Heart left ventricle (tissue), 16 donors: Measurements from ENCODE around the gene ZSCAN20. TPM values are rescaled to one million over a fixed set of nuclear protein-coding genes. Genes with fewer than 3 reads are reported as not detected.
A peak's percentile ranks its signal among the peaks of the same experiment; 100 is the strongest.

Experiments used
- ATAC-seq, 4 donors: fragments of 200-7000 bp; cut with Tn5 transposase; one replicate each; pipeline ENCODE4 v1.9.1; 2020 to 2022; ENCODE audit warnings: moderate library complexity in 4 of 4, mild to moderate bottlenecking in 3 of 4, moderate number of reproducible peaks in 1 of 4
- DNase-seq, 5 donors: peaks; one replicate each; pipeline ENCODE4 v3.0.0-alpha.2; 2020
- H3K27ac ChIP-seq, 12 donors: fragments of 200-600 bp; sonication (generic) in 4 of 12; one replicate each; pipeline versions ENCODE4 v1.5.0 to v1.8.0; 2016 to 2022; ENCODE audit warnings: mild to moderate bottlenecking in 2 of 12
- H3K27me3 ChIP-seq, 9 donors: fragments of 200-600 bp; sonication (generic) in 2 of 9; one replicate each; pipeline versions ENCODE4 v1.5.1 to v1.8.0; 2016 to 2022; ENCODE audit warnings: mild to moderate bottlenecking in 3 of 9
- H3K36me3 ChIP-seq, 9 donors: fragments of 200-600 bp; sonication (generic) in 2 of 9; one replicate each; pipeline versions ENCODE4 v1.5.0 to v1.8.0; 2018 to 2022; ENCODE audit warnings: mild to moderate bottlenecking in 2 of 9
- H3K4me1 ChIP-seq, 12 donors: fragments of 200-600 bp; sonication (generic) in 4 of 12; one replicate each; pipeline versions ENCODE4 v1.5.0 to v1.8.0; 2016 to 2022; ENCODE audit warnings: mild to moderate bottlenecking in 3 of 12
- H3K4me3 ChIP-seq, 12 donors: fragments of 200-600 bp; sonication (generic) in 4 of 12; one replicate each; pipeline versions ENCODE4 v1.5.0 to v1.8.0; 2017 to 2022; ENCODE audit warnings: mild to moderate bottlenecking in 9 of 12, moderate library complexity in 4 of 12
- H3K9me3 ChIP-seq, 12 donors: fragments of 200-600 bp; sonication (generic) in 4 of 12; one replicate each; pipeline versions ENCODE4 v1.5.0 to v1.8.0; 2016 to 2022; ENCODE audit warnings: mild to moderate bottlenecking in 1 of 12
- POLR2A ChIP-seq, 2 donors: fragments of 450-650 bp; IDR thresholded peaks; one replicate each; pipeline ENCODE4 v1.6.1; 2017; ENCODE audit warnings: antibody characterized with exemption in 2 of 2, mild to moderate bottlenecking in 2 of 2, moderate library complexity in 2 of 2
- WGBS, 4 donors: extraction: QIAGEN DNeasy Blood & Tissue Kit in 2 of 4; methylation state at CpG; one replicate each; pipeline versions ENCODE4 v1.1.5 to v1.1.7; 2013 to 2018; 5-methylcytosine and 5-hydroxymethylcytosine counted together
- intact Hi-C, 10 donors: fragments of 100-400 bp; cut with DNase I; formaldehyde crosslinking; loops; one replicate each; pipeline versions ENCODE4 v1.11.1 to v1.14.2; 2022
- polyA plus RNA-seq, 2 donors: library from polyadenylated mRNA; stranded (reverse); fragments of 200-250 nt; gene quantifications; one replicate each; pipeline ENCODE4 v1.2.3, GENCODE V29; 2013
- total RNA-seq, 9 donors: library from RNA; depleted of rRNA in 2 of 9; stranded (reverse); fragments of >200 nt in 2 of 9; fragmentation: NEBNext Ultra II Directional in 3 of 9; extraction: Animal tissue kit (Norgen Biotek cat#: 25700) in 3 of 9; gene quantifications; one replicate each; pipeline versions ENCODE4 v1.1.0 to v1.2.4, GENCODE V29; 2016 to 2023
- TF ChIP-seq, protein P1 (sequence below), 12 donors: fragments of 200-600 bp; sonication (generic) in 4 of 12; IDR thresholded peaks; one replicate each; pipeline versions ENCODE4 v1.5.0 to v1.8.0; 2018 to 2022; ENCODE audit warnings: antibody characterized with exemption in 12 of 12, mild to moderate bottlenecking in 5 of 12
- donor health status: ischemic (EF 13 %, LVEDD 7.1; RV severe dilation, severe dysfunction).
- donor health status: healthy with polysubstance abuse.
- donor health status: DM: no; HTN: yes; CAD: no.
- donor health status: DM: no; HTN: no; CAD: no.
- donor health status: ischemic (EF 25% LVEDD 6.9; RV normal size, moderate dysfunction).
- donor health status: ischemic (EF 25% LVEDD 5.7; RV mildly dilated, moderate dysfunction).
- donor health status: healthy.
- donor health status: DM: yes; HTN: yes; CAD: no.
- donor health status: ischemic (EF 35%, LVEDD 5.7; RV mildly dilated, moderate dysfunction).
- donor health status: nonischemic (EF 11% LVEDD 7.7; RV severe dilation, severe dysfunction).
- donor health status: DM: yes; HTN: yes; CAD: no.
- donor health status: PGD.
- donor health status: ischemic (EF 29% LVEDD 5.4; RV normal size, mild dysfunction).
- donor health status: nonischemic (EF 23%, LVEDD 6.1; RV moderate dilation, normal function).

Gene ZSCAN20
- total and polyA plus RNA-seq, 11 donors: 1.4 to 8.8 (median 6.0) TPM

- intact Hi-C loops: no loop called here
- Histone ChIP-seq H3K4me3 (no peak overlapping the region), H3K27ac (no peak overlapping the region), H3K4me1 (peaks cover 3 to 40% (median 19%) of the 10 kb centered on the region in 12 donors), H3K9me3 (no peaks in the 10 kb centered on the region), H3K36me3 (no peaks in the 10 kb centered on the region), H3K27me3 (no peaks in the 10 kb centered on the region)
- DNase-seq (no peak), ATAC-seq (no peak)
- WGBS, 4 donors: 23 to 43% (median 37%) methylated on average over 1 of the region's 1 CpG
- TF ChIP-seq, protein P1, sequence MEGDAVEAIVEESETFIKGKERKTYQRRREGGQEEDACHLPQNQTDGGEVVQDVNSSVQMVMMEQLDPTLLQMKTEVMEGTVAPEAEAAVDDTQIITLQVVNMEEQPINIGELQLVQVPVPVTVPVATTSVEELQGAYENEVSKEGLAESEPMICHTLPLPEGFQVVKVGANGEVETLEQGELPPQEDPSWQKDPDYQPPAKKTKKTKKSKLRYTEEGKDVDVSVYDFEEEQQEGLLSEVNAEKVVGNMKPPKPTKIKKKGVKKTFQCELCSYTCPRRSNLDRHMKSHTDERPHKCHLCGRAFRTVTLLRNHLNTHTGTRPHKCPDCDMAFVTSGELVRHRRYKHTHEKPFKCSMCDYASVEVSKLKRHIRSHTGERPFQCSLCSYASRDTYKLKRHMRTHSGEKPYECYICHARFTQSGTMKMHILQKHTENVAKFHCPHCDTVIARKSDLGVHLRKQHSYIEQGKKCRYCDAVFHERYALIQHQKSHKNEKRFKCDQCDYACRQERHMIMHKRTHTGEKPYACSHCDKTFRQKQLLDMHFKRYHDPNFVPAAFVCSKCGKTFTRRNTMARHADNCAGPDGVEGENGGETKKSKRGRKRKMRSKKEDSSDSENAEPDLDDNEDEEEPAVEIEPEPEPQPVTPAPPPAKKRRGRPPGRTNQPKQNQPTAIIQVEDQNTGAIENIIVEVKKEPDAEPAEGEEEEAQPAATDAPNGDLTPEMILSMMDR (IDR thresholded peaks at IDR 0.05): no peak
- no peak for TF ChIP-seq POLR2A (IDR thresholded peaks at IDR 0.05)
Measured at GRCh38 chr1:33439662-33440061, 32.8 kb upstream of the ZSCAN20 start.

GRCh38 chr1:33441088-33441745 is 31.2 kb upstream of the ZSCAN20 start:
- TF ChIP-seq, protein P1 (IDR thresholded peaks at IDR 0.05): no peak
- no peak for TF ChIP-seq POLR2A (IDR thresholded peaks at IDR 0.05)
- DNase-seq (no peak), ATAC-seq (no peak)
- Histone ChIP-seq H3K27me3 (no peaks in the 10 kb centered on the region), H3K36me3 (no peaks in the 10 kb centered on the region), H3K27ac (no peak overlapping the region), H3K9me3 (no peaks in the 10 kb centered on the region), H3K4me3 (no peak overlapping the region), H3K4me1 (peaks cover 3 to 30% (median 14%) of the 10 kb centered on the region in 12 donors)
- intact Hi-C loops: no loop called here
- 76 to 86% (median 84%) methylated on average over 6 of the region's 6 CpGs for WGBS, 4 donors

GRCh38 chr1:33442141-33442540 is 30.3 kb upstream of the ZSCAN20 start:
- Histone ChIP-seq H3K4me3 (no peak overlapping the region), H3K9me3 (no peaks in the 10 kb centered on the region), H3K4me1 (peaks cover 3 to 30% (median 10%) of the 10 kb centered on the region in 12 donors), H3K36me3 (no peaks in the 10 kb centered on the region), H3K27me3 (no peaks in the 10 kb centered on the region), H3K27ac (no peak overlapping the region)
- 79 to 100% (median 92%) methylated on average over 1 of the region's 1 CpG for WGBS, 4 donors
- intact Hi-C loops: no loop called here
- no peak for TF ChIP-seq POLR2A (IDR thresholded peaks at IDR 0.05)
- TF ChIP-seq, protein P1 (IDR thresholded peaks at IDR 0.05): no peak
- DNase-seq (no peak), ATAC-seq (no peak)

GRCh38 chr1:33443080-33443704 is 29.3 kb upstream of the ZSCAN20 start:
- H3K9me3 ChIP-seq: no peaks in the 10 kb centered on the region
- no peaks in the 10 kb centered on the region for H3K36me3 ChIP-seq
- TF ChIP-seq, protein P1 (IDR thresholded peaks at IDR 0.05): no peak
- no peak for TF ChIP-seq POLR2A (IDR thresholded peaks at IDR 0.05)
- H3K4me1 ChIP-seq: peaks cover 3 to 30% (median 10%) of the 10 kb centered on the region in 12 donors
- intact Hi-C loops: no loop called here
- ATAC-seq: peak in 2 of 4 donors; percentile 8 to 44
- no peak for DNase-seq
- H3K4me3 ChIP-seq: no peak overlapping the region
- 40 to 51% (median 47%) methylated on average over 4 of the region's 4 CpGs for WGBS, 4 donors
- no peaks in the 10 kb centered on the region for H3K27me3 ChIP-seq
- peak overlapping the region in 5 of 12 donors; percentile 6 to 56 (median 12) for H3K27ac ChIP-seq
